CD4-positive, alpha-beta T cell (primary cell): Measurements from ENCODE around the gene SLC13A1. TPM values are rescaled to one million over a fixed set of nuclear protein-coding genes. Genes with fewer than 3 reads are reported as not detected.

Experiments used
- ATAC-seq: fragments of 200-7000 bp; cut with Tn5 transposase; one replicate; pipeline ENCODE4 v1.10.0; 2022; ENCODE audit warnings: mild to moderate bottlenecking; ENCODE audit not compliant: poor library complexity
- CTCF ChIA-PET: fragments of 350-600 bp; sonication (Branson Sonifier 250); formaldehyde crosslinking; loops from one replicate; lab custom pipeline; 2021; ENCODE audit warnings: antibody characterized with exemption, inconsistent platforms; lab: Charles Lee
- POLR2A ChIA-PET: fragments of 350-600 bp; sonication (Branson Sonifier 250); formaldehyde crosslinking; loops from one replicate; lab custom pipeline; 2021; ENCODE audit warnings: antibody characterized with exemption, inconsistent platforms; lab: Charles Lee
- DNase-seq, 14 experiments: peaks; one replicate each; pipeline ENCODE4 v3.0.0-alpha.2; 2013 to 2020; ENCODE audit warnings: mixed read lengths in 2 of 14
- H3K27ac ChIP-seq, 2 donors: one replicate each; pipeline versions ENCODE4 v1.5.1 to v1.7.0; 2013; ENCODE audit warnings: low read length in 2 of 2, low read depth in 1 of 2, mild to moderate bottlenecking in 1 of 2
- H3K27me3 ChIP-seq, 2 experiments: 1 replicate in 1 of 2; 2 replicates in 1 of 2; pipeline versions ENCODE4 v1.6.1 to v1.7.0; 2013; ENCODE audit warnings: low read length in 2 of 2, control low read depth in 1 of 2, mild to moderate bottlenecking in 1 of 2, moderate library complexity in 1 of 2; ENCODE audit not compliant: insufficient read depth in 2 of 2, control insufficient read depth in 1 of 2
- H3K36me3 ChIP-seq: one replicate; pipeline ENCODE4 v1.6.1; 2013; ENCODE audit warnings: low read length, control low read depth; ENCODE audit not compliant: insufficient read depth
- H3K4me1 ChIP-seq: one replicate; pipeline ENCODE4 v1.6.1; 2013; ENCODE audit warnings: low read length, control low read depth; ENCODE audit not compliant: insufficient read depth
- H3K4me3 ChIP-seq: one replicate; pipeline ENCODE4 v1.5.1; 2013; ENCODE audit warnings: mild to moderate bottlenecking, low read length, moderate library complexity
- H3K9me3 ChIP-seq, 2 experiments: 1 replicate in 1 of 2; 2 replicates in 1 of 2; pipeline versions ENCODE4 v1.6.1 to v1.7.0; 2013; ENCODE audit warnings: low read length in 2 of 2, mild to moderate bottlenecking in 2 of 2, control low read depth in 1 of 2, moderate library complexity in 1 of 2; ENCODE audit not compliant: control insufficient read depth in 1 of 2, insufficient read depth in 1 of 2
- H3K27ac Mint-ChIP-seq: one replicate; pipeline ENCODE4 v1.8.0; 2020; ENCODE audit warnings: mixed read lengths
- H3K27me3 Mint-ChIP-seq: one replicate; pipeline ENCODE4 v1.8.0; 2021; ENCODE audit warnings: mixed read lengths
- H3K36me3 Mint-ChIP-seq: one replicate; pipeline ENCODE4 v1.8.0; 2021; ENCODE audit warnings: low read depth, mixed read lengths
- H3K4me1 Mint-ChIP-seq: one replicate; pipeline ENCODE4 v1.8.0; 2021; ENCODE audit warnings: low read depth, mixed read lengths
- H3K4me3 Mint-ChIP-seq: one replicate; pipeline ENCODE4 v1.8.0; 2020; ENCODE audit warnings: mild to moderate bottlenecking, mixed read lengths
- H3K9me3 Mint-ChIP-seq: one replicate; pipeline ENCODE4 v1.8.0; 2020; ENCODE audit warnings: mixed read lengths
- intact Hi-C, 2 experiments: fragments of 100-400 bp; cut with DNase I in 1 of 2; cut with micrococcal nuclease in 1 of 2; formaldehyde crosslinking; loops; one replicate each; pipeline versions ENCODE4 v1.15.1 to v1.9.0; 2023 to 2025; cut with DNase I, micrococcal nuclease
- total RNA-seq, 174 experiments: library from RNA in 2 of 174; stranded (reverse) in 2 of 174; gene quantifications; one replicate each; pipeline ENCODE4 v1.2.3 and lab custom pipeline; 2021 to 2026
- TF ChIP-seq, protein P1 (sequence below): fragments of 200-600 bp; IDR thresholded peaks from one replicate; pipeline ENCODE4 v1.8.0; 2022; ENCODE audit warnings: antibody characterized with exemption, mild to moderate bottlenecking

SLC13A1 gene
- total RNA-seq, 2 experiments from 2014 or later, result not detected

DNA sequence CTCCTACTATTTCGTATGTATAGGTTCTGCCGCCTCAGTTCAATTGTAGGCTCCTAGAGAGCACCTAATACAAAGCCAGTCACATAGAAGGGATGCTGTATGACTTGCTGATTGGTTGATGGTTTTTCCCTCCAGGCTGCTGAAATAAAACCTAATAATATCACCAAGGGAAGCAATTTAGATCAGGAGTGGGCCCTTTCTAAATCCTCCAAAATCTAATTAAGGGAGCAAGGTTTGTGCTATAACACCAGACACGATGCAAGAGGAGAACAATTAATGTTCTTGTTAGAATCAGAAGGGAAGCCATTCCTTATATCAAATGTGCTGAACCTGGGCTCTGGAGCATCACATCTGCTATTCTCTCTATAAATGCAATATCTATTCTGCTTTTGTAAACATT lies 42.0 kb upstream of the SLC13A1 start:
- ATAC-seq, result no peak
- DNase-seq, result no peak
- H3K9me3 Mint-ChIP-seq, result no peaks in the 10 kb centered on the region
- intact Hi-C loops, result no loop called here
- H3K36me3 Mint-ChIP-seq, result no peaks in the 10 kb centered on the region
- Histone ChIP-seq H3K36me3 (no peaks in the 10 kb centered on the region), H3K9me3 (no peaks in the 10 kb centered on the region), H3K27me3 (no peaks in the 10 kb centered on the region), H3K27ac (no peak overlapping the region), H3K4me1 (no peaks in the 10 kb centered on the region), H3K4me3 (no peak overlapping the region)
- CTCF ChIA-PET, result no interaction called here
- no peaks in the 10 kb centered on the region for H3K27me3 Mint-ChIP-seq
- TF ChIP-seq, protein P1, sequence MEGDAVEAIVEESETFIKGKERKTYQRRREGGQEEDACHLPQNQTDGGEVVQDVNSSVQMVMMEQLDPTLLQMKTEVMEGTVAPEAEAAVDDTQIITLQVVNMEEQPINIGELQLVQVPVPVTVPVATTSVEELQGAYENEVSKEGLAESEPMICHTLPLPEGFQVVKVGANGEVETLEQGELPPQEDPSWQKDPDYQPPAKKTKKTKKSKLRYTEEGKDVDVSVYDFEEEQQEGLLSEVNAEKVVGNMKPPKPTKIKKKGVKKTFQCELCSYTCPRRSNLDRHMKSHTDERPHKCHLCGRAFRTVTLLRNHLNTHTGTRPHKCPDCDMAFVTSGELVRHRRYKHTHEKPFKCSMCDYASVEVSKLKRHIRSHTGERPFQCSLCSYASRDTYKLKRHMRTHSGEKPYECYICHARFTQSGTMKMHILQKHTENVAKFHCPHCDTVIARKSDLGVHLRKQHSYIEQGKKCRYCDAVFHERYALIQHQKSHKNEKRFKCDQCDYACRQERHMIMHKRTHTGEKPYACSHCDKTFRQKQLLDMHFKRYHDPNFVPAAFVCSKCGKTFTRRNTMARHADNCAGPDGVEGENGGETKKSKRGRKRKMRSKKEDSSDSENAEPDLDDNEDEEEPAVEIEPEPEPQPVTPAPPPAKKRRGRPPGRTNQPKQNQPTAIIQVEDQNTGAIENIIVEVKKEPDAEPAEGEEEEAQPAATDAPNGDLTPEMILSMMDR, result no peak
- POLR2A ChIA-PET, result no interaction called here
- H3K4me3 Mint-ChIP-seq, result no peak overlapping the region
- no peak overlapping the region for H3K27ac Mint-ChIP-seq
- H3K4me1 Mint-ChIP-seq, result no peaks in the 10 kb centered on the region

DNA sequence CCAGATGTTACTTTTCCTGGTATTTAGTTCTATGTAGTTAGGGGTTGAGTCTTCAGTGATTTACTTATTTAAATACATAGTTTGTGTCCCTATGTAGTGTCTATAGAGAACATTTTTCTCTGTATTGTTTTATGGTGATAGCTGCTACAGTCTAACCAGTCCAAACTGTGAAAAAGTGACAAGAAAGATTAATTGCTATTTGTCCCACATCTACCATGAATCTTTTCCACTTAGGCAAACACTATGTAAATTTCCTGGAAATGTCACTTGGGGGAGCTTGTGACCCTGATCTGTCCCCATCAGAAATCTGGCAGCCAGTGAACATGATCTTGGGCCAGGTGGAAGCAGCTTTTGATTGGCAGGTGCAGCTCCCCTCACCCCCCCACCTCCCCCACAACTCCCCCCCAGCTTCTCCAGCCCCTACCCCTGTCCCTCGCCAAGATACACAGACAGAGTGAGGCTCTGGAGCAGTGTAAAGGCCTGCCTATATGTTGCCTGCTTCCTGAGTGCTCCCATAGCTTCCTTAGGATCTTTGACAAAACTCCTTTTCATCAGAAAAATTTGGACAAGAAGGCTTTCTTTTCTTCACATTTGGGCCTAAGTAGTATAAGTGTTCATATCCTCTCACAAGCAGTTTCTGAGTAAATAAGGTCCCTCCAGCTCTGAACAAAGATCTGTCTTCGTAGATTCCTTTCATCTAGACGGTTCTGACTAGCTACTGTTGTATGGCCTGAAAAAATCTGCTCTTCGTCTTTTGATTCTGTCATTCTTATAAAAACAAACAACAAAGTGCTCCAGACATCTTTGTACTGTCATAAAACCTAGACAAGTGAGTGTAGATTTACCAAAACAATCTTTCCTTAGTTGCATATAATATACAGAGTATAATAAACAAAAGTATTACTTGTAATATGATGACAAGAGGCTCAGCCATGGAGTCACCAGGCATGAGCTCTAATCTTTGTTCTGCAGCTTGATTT lies 31.5 kb upstream of the SLC13A1 start:
- H3K27ac Mint-ChIP-seq, result no peak overlapping the region

DNA sequence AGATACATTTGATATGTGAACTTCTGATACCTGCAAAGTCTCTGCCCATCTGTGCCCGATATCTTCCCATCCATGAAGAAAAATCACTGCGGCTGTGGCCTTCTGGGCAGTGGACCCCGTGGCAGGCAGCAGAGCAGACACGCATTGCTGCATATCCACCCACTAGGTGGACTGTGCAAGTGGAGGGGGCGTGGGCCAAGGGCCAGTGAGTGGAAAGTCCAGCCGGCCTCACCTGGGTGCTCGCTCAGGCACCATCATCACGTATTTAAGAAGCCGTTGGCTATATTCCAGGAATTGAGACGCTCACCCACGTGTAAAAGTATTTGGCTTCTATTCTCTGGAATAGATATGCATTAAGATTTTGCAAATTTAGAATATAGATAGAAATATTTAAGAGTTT lies 30.8 kb upstream of the SLC13A1 start:
- Mint-ChIP-seq H3K27me3 (no peaks in the 10 kb centered on the region), H3K36me3 (no peaks in the 10 kb centered on the region), H3K9me3 (peaks cover 8% of the 10 kb centered on the region), H3K27ac (no peak overlapping the region), H3K4me1 (no peaks in the 10 kb centered on the region), H3K4me3 (no peak overlapping the region)
- no peaks in the 10 kb centered on the region for H3K27me3 ChIP-seq
- TF ChIP-seq, protein P1, result no peak
- DNase-seq (peak in 1 of 14 experiments; percentile 4), ATAC-seq (no peak)
- H3K9me3 ChIP-seq, result no peaks in the 10 kb centered on the region
- H3K4me1 ChIP-seq, result no peaks in the 10 kb centered on the region
- intact Hi-C loops, result no loop called here
- H3K4me3 ChIP-seq, result no peak overlapping the region
- ChIA-PET POLR2A (no interaction called here), CTCF (no interaction called here)
- no peak overlapping the region for H3K27ac ChIP-seq
- H3K36me3 ChIP-seq, result no peaks in the 10 kb centered on the region

More for the DNA sequence above, 31.5 kb upstream of the SLC13A1 start:
- H3K36me3 ChIP-seq, result no peaks in the 10 kb centered on the region
- no peaks in the 10 kb centered on the region for H3K9me3 ChIP-seq
- Mint-ChIP-seq H3K9me3 (peaks cover 8% of the 10 kb centered on the region), H3K4me1 (no peaks in the 10 kb centered on the region), H3K4me3 (no peak overlapping the region), H3K36me3 (no peaks in the 10 kb centered on the region), H3K27me3 (no peaks in the 10 kb centered on the region)
- TF ChIP-seq, protein P1, result no peak
- DNase-seq, result no peak
- ChIA-PET POLR2A (no interaction called here), CTCF (no interaction called here)
- no peak overlapping the region for H3K4me3 ChIP-seq
- no peak for ATAC-seq
- no peaks in the 10 kb centered on the region for H3K4me1 ChIP-seq
- no peak overlapping the region for H3K27ac ChIP-seq
- intact Hi-C loops, result no loop called here
- H3K27me3 ChIP-seq, result no peaks in the 10 kb centered on the region
